ENCODE measurements around the gene INTS11. TPM values are rescaled to one million over a fixed set of nuclear protein-coding genes. Genes with fewer than 3 reads are reported as not detected.

Gene INTS11
- polyA plus RNA-seq, 1 donor (not counting 4 experiments of a cell fraction or from before 2014, with no cell fraction given), result 70.4 TPM

- FAIRE-seq, result no peak
- Histone ChIP-seq H3K27ac (ENCODE audit: control insufficient read depth, insufficient read depth, low read length) (peak within 1 kb of the TSS; percentile 91), H3K79me2 (ENCODE audit: control insufficient read depth, insufficient read depth, low read length) (peaks cover 29% of the 10 kb centered on the region), H2AFZ (ENCODE audit: control insufficient read depth, low read length) (peak within 1 kb of the TSS; percentile 60), H3K9me3 (ENCODE audit: control insufficient read depth, low read depth, low read length) (no peaks in the 10 kb centered on the region), H3K9me1 (ENCODE audit: control insufficient read depth, extremely low read depth, insufficient read depth, low read length) (no peaks in the 10 kb centered on the region), H3K4me1 (ENCODE audit: control insufficient read depth, extremely low read depth, insufficient read depth, low read length) (peaks cover 55% of the 10 kb centered on the region), H3K4me2 (ENCODE audit: control insufficient read depth, extremely low read depth, insufficient read depth, low read depth, low read length) (peak within 1 kb of the TSS; percentile 83), H3K4me3 (ENCODE audit: control insufficient read depth in 2 of 3, extremely low read depth in 1 of 3, insufficient read depth in 2 of 3, low read depth in 1 of 3, low read length in 3 of 3) (peak within 1 kb of the TSS; percentile 78 to 87 (median 82)), H3K27me3 (ENCODE audit: control insufficient read depth, extremely low read depth, insufficient read depth, low read length) (no peaks in the 10 kb centered on the region), H3K36me3 (ENCODE audit: control insufficient read depth in 2 of 2, extremely low read depth in 1 of 2, insufficient read depth in 2 of 2, low read length in 2 of 2) (peaks cover 14 to 21% of the 10 kb centered on the region in 2 experiments), H3K9ac (ENCODE audit: control insufficient read depth, extremely low read depth, insufficient read depth, low read length) (peak within 1 kb of the TSS; percentile 77), H4K20me1 (ENCODE audit: control insufficient read depth, extremely low read depth, insufficient read depth, low read length) (peaks cover 8% of the 10 kb centered on the region)
- no peak for DNase-seq (ENCODE audit: low read depth, low spot score)
- dilution Hi-C loops (cut with MboI; ENCODE audit: extremely low pct_ligation_motif_present, low sequenced_read_pairs), result no loop called here
- no peak for TF ChIP-seq EZH2 (IDR thresholded peaks at IDR 0.05; ENCODE audit: low read length)
- no peak for TF ChIP-seq CTCF (optimal IDR thresholded peaks at IDR 0.05 in 1 of 3, IDR thresholded peaks at IDR 0.05 in 1 of 3, conservative IDR thresholded peaks at IDR 0.05 in 1 of 3; ENCODE audit: extremely low read depth in 1 of 3, insufficient read depth in 2 of 3, low read length in 3 of 3)
Measured at GRCh38 chr1:1307923-1308755, 16.3 kb downstream of the INTS11 start, which contains the start of the genes ACAP3 and PUSL1. ACAP3 (minus strand) TSS chr1:1307930; CDS start chr1:1307815, 115 bp downstream. PUSL1 (plus strand) TSS chr1:1308597; CDS start chr1:1308644, 47 bp downstream.

GRCh38 chr1:1307261-1307922 is 17.1 kb downstream of the INTS11 start:
- FAIRE-seq, result no peak
- H3K4me1 ChIP-seq (ENCODE audit: control insufficient read depth, extremely low read depth, insufficient read depth, low read length), result peaks cover 60% of the 10 kb centered on the region
- no peaks in the 10 kb centered on the region for H3K27me3 ChIP-seq (ENCODE audit: control insufficient read depth, extremely low read depth, insufficient read depth, low read length)
- H3K36me3 ChIP-seq (ENCODE audit: control insufficient read depth in 2 of 2, extremely low read depth in 1 of 2, insufficient read depth in 2 of 2, low read length in 2 of 2), result peaks cover 11 to 17% of the 10 kb centered on the region in 2 experiments
- peaks cover 3% of the 10 kb centered on the region for H4K20me1 ChIP-seq (ENCODE audit: control insufficient read depth, extremely low read depth, insufficient read depth, low read length)
- H3K79me2 ChIP-seq (ENCODE audit: control insufficient read depth, insufficient read depth, low read length), result peaks cover 24% of the 10 kb centered on the region
- H2AFZ ChIP-seq (ENCODE audit: control insufficient read depth, low read length), result no peak overlapping the region
- dilution Hi-C loops (cut with MboI; ENCODE audit: extremely low pct_ligation_motif_present, low sequenced_read_pairs), result no loop called here
- no peaks in the 10 kb centered on the region for H3K9me3 ChIP-seq (ENCODE audit: control insufficient read depth, low read depth, low read length)
- H3K9me1 ChIP-seq (ENCODE audit: control insufficient read depth, extremely low read depth, insufficient read depth, low read length), result no peaks in the 10 kb centered on the region
- no peak for DNase-seq (ENCODE audit: low read depth, low spot score)
- peak overlapping the region; percentile 76 to 87 (median 78) for H3K4me3 ChIP-seq (ENCODE audit: control insufficient read depth in 2 of 3, extremely low read depth in 1 of 3, insufficient read depth in 2 of 3, low read depth in 1 of 3, low read length in 3 of 3)
- H3K4me2 ChIP-seq (ENCODE audit: control insufficient read depth, extremely low read depth, insufficient read depth, low read depth, low read length), result peak overlapping the region; percentile 71
- TF ChIP-seq CTCF (optimal IDR thresholded peaks at IDR 0.05 in 1 of 3, IDR thresholded peaks at IDR 0.05 in 1 of 3, conservative IDR thresholded peaks at IDR 0.05 in 1 of 3; ENCODE audit: extremely low read depth in 1 of 3, insufficient read depth in 2 of 3, low read length in 3 of 3), result no peak
- TF ChIP-seq EZH2 (IDR thresholded peaks at IDR 0.05; ENCODE audit: low read length), result no peak
- H3K27ac ChIP-seq (ENCODE audit: control insufficient read depth, insufficient read depth, low read length), result peak overlapping the region; percentile 31
- H3K9ac ChIP-seq (ENCODE audit: control insufficient read depth, extremely low read depth, insufficient read depth, low read length), result peak overlapping the region; percentile 69
